GM21390 (cell line): Measurements from ENCODE around the gene ADGRF1.

Experiments used
- ATAC-seq: cut with Tn5 transposase; IDR thresholded peaks from one replicate; pipeline ENCODE4 v1.9.1; 2021; ENCODE audit not compliant: unreplicated experiment

ADGRF1 gene

DNA sequence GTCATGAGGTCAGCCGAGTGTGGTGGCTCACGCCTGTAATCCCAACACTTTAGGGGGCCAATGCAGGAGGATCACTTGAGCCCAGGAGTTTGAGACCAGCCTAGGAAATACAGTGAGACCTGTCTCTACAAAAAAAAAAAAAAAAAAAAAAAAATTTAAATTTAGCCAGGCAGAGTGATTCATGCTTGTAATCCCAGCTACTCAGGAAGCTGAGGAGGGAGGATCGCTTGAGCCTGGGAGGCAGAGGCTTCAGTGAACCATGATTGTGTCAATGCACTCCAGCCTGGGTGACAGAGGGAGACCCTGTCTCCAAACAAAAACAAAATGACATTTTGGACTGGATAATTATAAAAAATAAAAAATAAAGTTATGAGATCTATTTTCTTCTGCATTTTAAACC lies 56.2 kb downstream of the ADGRF1 start:
- ATAC-seq = no peak

- no peak for ATAC-seq
Observed at GRCh38 chr6:46983007-46983411, 59.1 kb downstream of the ADGRF1 start.

DNA sequence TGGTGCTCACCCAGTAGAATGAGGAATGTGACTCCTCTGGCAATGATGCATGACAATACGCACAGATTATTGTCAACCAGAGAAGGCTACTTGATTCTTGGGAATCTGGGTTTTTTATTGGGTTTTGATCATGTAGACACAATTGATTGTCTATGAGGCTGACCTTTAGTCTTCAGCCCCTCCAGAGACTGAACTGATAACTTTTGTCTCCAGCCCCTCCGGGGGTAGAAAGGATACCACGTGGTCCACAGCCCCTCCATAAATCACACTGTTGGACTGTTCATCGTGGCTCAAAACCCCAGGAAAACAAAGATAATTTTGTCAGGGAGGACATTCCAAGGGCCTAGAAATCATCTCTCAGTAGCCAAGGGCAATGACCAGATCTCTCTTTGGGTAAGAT lies 62.9 kb downstream of the ADGRF1 start:
- ATAC-seq = no peak

- no peak for ATAC-seq
Observed at GRCh38 chr6:46974786-46975185, 67.3 kb downstream of the ADGRF1 start.

DNA sequence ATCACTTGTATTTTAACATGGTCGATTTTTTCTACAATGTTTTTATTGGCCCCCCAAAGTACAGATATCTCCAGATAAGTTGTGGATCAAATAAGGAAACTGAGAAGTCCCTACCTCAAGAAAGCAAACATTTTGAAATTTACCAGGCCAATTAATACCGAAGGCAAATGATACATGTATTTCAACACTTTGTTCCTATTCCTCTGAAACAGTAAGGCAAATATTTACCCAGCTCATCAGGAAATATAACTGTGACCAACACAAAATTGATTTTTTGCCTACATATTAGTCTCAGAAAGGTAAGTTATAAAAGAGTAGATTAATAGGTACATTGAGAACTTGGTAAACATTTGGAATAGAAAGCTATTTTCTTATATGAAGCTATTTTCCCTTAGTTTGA lies 69.1 kb downstream of the ADGRF1 start:
- ATAC-seq = no peak

- no peak for ATAC-seq
Observed at GRCh38 chr6:46972531-46972930, 69.6 kb downstream of the ADGRF1 start.

DNA sequence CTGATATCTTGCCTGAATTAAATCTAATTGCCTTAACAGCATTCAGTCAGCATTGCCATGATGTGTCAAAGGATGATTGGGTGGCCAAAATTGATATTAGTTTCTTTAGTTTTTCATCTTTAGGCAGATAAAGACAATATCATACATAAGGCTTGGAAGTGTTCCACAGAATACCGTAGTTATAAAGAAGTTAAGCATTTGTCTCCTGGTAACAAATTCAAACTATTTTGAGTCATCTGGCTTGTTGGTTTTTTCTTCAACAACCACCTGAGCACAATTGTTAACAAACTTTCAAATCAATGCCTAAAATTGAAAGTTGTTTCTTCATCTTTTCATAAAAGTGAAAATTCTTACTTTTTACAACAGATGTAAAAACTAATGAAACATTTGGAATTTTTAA lies 72.9 kb downstream of the ADGRF1 start:
- ATAC-seq = no peak

DNA sequence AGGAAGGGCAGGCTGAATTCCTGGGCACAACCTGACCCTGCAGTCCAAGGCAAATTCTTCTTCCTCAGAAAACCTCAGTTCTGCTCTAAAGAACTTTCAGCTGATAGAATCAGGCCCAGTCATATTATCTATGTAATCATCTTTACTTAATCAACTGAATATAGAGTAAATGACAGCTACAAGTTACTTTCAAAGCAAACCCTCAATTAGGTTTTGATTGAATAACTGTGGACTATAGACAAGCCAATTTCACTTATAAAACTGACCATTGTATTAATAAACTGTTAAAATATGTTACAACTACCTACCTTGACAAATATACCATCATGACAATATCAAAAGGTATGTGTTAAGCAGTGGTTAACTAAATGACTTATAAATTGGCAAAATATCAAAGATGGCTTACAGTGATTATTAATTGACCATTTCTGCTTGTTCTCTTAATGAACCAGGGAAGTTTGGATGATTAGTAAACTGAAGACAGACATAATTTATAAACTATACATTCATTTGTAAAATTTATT lies 74.2 kb downstream of the ADGRF1 start:
- no peak for ATAC-seq

DNA sequence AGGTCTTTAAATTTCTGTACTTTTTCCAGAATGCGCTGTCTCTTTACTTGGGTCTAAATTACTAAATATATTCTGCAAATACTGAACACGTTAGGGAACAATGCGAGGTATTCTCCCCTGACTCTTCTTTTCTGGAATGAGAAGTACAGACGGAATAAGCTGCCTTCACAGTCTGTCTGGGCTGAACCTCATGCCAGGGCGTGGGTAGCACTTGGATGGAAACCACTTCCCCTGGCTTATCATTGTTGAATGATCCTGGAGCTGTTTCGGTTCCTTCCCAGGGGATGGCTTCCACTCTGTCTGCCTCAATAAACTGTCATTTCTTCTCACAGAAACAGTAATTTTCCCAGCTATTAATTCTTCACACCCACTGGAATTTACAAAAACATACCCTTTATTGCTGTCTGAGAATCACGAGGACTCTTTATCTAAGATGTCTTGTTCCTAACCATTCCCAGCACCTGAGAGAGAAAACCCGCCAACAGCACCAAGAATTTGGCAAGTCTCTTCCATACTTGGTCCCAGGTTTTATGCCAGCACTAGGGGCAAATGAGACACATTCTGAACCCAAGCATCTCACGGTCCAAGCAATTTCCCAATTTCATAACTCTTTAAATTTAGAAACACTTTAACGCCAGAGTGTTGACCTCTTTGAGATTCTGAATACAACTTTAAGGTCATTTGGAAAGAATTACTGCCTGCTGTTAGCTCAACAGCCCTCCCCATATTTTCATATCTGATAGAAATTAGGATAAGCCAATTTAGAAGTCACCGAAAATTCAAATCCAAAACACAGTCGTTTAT lies 77.2 kb downstream of the ADGRF1 start:
- ATAC-seq = no peak

DNA sequence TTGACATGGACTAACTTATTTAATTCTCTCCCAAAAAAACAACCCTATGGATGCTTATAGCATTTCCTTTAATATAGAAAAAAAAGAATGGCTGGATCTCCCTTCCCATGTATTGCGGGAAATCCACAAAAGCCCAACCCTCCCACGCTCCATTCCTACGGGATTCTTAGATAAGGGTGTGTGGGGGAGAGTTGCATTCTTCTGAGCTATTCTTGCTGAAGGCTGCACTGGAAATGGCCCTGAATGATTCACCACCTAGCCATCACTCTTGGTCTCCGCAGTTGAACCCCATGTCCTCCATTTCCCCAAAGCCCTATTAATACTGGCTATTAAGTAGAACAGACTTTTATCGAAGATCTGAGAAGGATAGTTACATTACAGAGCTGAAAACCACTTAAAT lies 78.5 kb downstream of the ADGRF1 start:
- ATAC-seq = no peak

- ATAC-seq = no peak
Observed at GRCh38 chr6:46963039-46963438, 79.1 kb downstream of the ADGRF1 start.

- ATAC-seq = no peak
Observed at GRCh38 chr6:46961711-46962110, 80.4 kb downstream of the ADGRF1 start.

DNA sequence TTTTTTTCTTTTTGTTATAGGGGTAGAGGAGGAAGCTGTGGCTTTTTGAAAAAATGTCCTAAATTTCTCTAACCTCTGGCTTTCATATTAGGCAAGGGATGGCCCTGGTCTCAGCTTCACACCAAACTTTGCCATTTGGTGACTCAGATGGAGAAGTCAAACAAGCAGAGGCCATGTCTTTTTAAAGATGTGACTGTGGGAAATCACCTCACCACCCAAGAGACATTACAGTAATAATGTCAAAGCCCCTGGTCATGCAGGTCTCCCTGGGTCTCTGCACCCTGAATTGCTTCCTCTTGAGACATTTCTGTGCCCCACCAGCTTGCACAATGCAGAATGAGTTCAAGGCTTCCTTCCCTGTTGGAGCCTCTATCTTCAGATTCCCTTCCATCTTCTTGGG lies 80.9 kb downstream of the ADGRF1 start:
- ATAC-seq = no peak

GRCh38 chr6:46959419-46959818 lies 82.7 kb downstream of the ADGRF1 start:
- no peak for ATAC-seq

GRCh38 chr6:46956409-46956808 lies 85.7 kb downstream of the ADGRF1 start:
- ATAC-seq = no peak

DNA sequence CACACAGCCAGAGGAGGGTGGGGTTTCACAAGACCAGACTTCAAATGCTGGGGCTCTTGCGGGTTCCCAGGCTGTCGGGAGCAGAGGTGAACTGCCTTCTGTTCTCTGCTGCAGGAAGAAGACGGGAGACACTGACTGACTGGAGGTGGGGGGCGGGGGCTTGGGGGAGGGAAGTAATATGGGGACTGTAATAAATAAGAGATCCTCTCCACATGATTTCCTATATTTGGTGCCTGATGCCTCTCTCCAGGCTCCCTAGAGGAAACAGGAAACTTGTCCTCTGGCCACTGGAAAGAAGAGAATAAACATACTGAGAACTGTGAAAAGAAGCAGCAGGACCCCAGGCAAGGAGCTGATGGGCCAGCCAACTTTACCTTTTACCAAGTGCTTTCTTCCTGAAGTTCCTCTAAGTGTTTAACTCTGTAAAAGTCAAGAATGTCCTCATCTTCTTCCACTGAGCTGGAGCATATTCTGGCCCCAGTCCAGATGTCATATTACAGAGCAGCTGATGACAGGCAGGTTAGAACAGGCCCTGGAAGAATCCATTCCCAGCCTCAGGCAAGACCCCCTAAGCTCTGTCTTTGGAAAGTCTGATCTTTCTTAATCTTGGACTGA lies 87.2 kb downstream of the ADGRF1 start:
- no peak for ATAC-seq

DNA sequence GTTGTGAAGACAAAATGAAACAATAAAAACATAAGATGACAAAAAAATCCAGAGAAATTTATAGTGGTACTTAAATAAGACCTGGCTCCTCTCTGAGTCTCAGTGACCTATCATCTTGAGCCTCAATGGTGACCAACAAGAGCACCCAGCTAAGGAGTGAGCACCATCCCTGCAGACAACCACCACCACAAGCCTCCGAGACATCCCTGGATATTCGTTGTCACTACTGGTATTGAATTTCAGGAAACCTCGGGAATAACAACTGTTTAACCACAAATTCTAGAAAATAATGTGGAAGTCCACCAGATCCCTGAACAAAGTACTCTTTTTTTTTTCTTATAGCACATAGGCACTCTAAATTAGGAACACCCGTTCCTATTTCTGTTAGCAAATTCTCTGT lies 88.2 kb downstream of the ADGRF1 start:
- ATAC-seq = no peak

DNA sequence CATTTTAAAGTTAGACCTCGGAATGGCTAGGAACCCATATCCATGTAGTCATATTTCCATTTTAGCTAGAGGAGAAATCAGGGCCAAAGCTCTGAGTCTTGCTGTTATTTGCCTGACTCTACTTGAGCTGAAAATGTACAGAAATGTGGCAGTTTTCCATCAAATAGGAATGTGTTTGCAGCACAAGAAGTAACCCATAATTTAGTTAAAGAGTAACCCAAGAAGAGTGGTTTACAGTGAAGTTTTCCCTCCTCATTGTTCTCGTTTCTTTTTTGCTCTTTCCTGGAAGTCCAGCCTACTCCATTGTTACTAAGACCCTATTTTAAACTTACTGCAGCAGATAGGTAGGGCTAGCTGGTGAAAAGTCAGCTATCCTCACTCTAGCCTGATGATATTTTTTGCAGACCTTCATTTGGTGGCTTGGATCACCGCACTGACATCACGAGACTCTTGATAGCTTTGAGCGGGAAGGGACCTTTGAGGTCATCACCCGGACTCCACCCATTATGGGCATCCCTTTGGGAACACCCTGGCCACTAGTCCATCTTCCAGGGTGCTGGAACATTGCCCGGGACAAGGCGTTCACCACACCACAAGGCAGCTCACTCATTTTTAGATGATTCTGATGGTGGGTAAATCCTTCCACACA lies 92.4 kb downstream of the ADGRF1 start:
- ATAC-seq = no peak

GRCh38 chr6:46948699-46949098 lies 93.4 kb downstream of the ADGRF1 start:
- no peak for ATAC-seq
